ENCODE results near the gene GATB. TPM values are rescaled to one million over a fixed set of nuclear protein-coding genes. Genes with fewer than 3 reads are reported as not detected.

Gene GATB
- polyA plus RNA-seq, 3 donors, result 5.5 to 12.2 (median 9.0) TPM

- Mint-ChIP-seq H3K9me3 (no peaks in the 10 kb centered on the region), H3K36me3 (no peaks in the 10 kb centered on the region), H3K27ac (no peak overlapping the region), H3K4me3 (no peak overlapping the region), H3K27me3 (ENCODE audit: low read depth in 3 of 3) (peaks cover 4 to 6% (median 4%) of the 10 kb centered on the region in 3 donors), H3K4me1 (peaks cover 6% of the 10 kb centered on the region)
- Histone ChIP-seq H3K27me3 (ENCODE audit: control insufficient read depth in 2 of 2, insufficient read depth in 2 of 2, low read length in 2 of 2) (no peaks in the 10 kb centered on the region), H3K9me3 (replicated peaks in 1 of 2; ENCODE audit: control insufficient read depth in 1 of 2, insufficient read depth in 1 of 2, low read length in 2 of 2) (no peaks in the 10 kb centered on the region), H3K4me3 (replicated peaks in 1 of 3; ENCODE audit: low read depth in 2 of 3, low read length in 3 of 3) (no peak overlapping the region), H3K27ac (ENCODE audit: low read depth in 1 of 2, low read length in 2 of 2) (no peak overlapping the region), H3K79me2 (ENCODE audit: insufficient read depth, low read length) (no peaks in the 10 kb centered on the region), H2AFZ (ENCODE audit: insufficient read depth, low read depth, low read length, poor library complexity, severe bottlenecking) (no peak overlapping the region), H4K20me1 (ENCODE audit: insufficient read depth, low read length) (no peaks in the 10 kb centered on the region), H3K4me1 (ENCODE audit: control insufficient read depth in 1 of 2, insufficient read depth in 2 of 2, low read length in 2 of 2) (no peaks in the 10 kb centered on the region), H3K36me3 (replicated peaks in 1 of 2; ENCODE audit: control insufficient read depth in 1 of 2, insufficient read depth in 2 of 2, low read length in 2 of 2) (no peaks in the 10 kb centered on the region), H3K9ac (ENCODE audit: insufficient read depth, low read length, poor library complexity, severe bottlenecking) (no peak overlapping the region), H3K4me2 (replicated peaks; ENCODE audit: extremely low read depth, low read length, poor library complexity, severe bottlenecking) (no peak overlapping the region)
- DNase-seq, result no peak
- intact Hi-C loops (cut with micrococcal nuclease), result no loop called here
- no CpG with 5 or more reads among the region's 1 CpG for WGBS (ENCODE audit: insufficient coverage)
- no peak for TF ChIP-seq CTCF (IDR thresholded peaks at IDR 0.05)
These were observed 120.4 kb downstream of the GATB start for GRCh38 chr4:151640381-151640780.

GRCh38 chr4:151638295-151638858, 122.4 kb downstream of the GATB start:
- Histone ChIP-seq H2AFZ (ENCODE audit: insufficient read depth, low read depth, low read length, poor library complexity, severe bottlenecking) (no peak overlapping the region), H3K4me1 (ENCODE audit: control insufficient read depth in 1 of 2, insufficient read depth in 2 of 2, low read length in 2 of 2) (no peaks in the 10 kb centered on the region), H3K36me3 (replicated peaks in 1 of 2; ENCODE audit: control insufficient read depth in 1 of 2, insufficient read depth in 2 of 2, low read length in 2 of 2) (no peaks in the 10 kb centered on the region), H3K9ac (ENCODE audit: insufficient read depth, low read length, poor library complexity, severe bottlenecking) (no peak overlapping the region), H3K27ac (ENCODE audit: low read depth in 1 of 2, low read length in 2 of 2) (no peak overlapping the region), H3K9me3 (replicated peaks in 1 of 2; ENCODE audit: control insufficient read depth in 1 of 2, insufficient read depth in 1 of 2, low read length in 2 of 2) (no peaks in the 10 kb centered on the region), H4K20me1 (ENCODE audit: insufficient read depth, low read length) (no peaks in the 10 kb centered on the region), H3K79me2 (ENCODE audit: insufficient read depth, low read length) (no peaks in the 10 kb centered on the region), H3K4me2 (replicated peaks; ENCODE audit: extremely low read depth, low read length, poor library complexity, severe bottlenecking) (no peak overlapping the region), H3K27me3 (ENCODE audit: control insufficient read depth in 2 of 2, insufficient read depth in 2 of 2, low read length in 2 of 2) (peaks cover 0 to 2% of the 10 kb centered on the region in 2 donors), H3K4me3 (replicated peaks in 1 of 3; ENCODE audit: low read depth in 2 of 3, low read length in 3 of 3) (no peak overlapping the region)
- peaks cover 6% of the 10 kb centered on the region for H3K4me1 Mint-ChIP-seq
- peaks cover 0 to 8% (median 0%) of the 10 kb centered on the region in 7 donors for H3K9me3 Mint-ChIP-seq
- intact Hi-C loops (cut with micrococcal nuclease), result no loop called here
- no peak for DNase-seq
- 100% methylated on average over 1 of the region's 1 CpG for WGBS (ENCODE audit: insufficient coverage)
- no peaks in the 10 kb centered on the region for H3K36me3 Mint-ChIP-seq
- H3K27ac Mint-ChIP-seq, result no peak overlapping the region
- H3K27me3 Mint-ChIP-seq (ENCODE audit: low read depth in 3 of 3), result peaks cover 3 to 4% (median 4%) of the 10 kb centered on the region in 3 donors
- no peak for TF ChIP-seq CTCF (IDR thresholded peaks at IDR 0.05)
- no peak overlapping the region for H3K4me3 Mint-ChIP-seq

Measured in CD14-positive monocyte (primary cell).